Neuron (in vitro differentiated cells): ENCODE results near the gene OR51M1.
"Not testable (repeated sequence)": the region's sequence is repeated elsewhere in the genome, so short reads cannot be mapped to it uniquely, and the experiment has no call there.

ENCODE experiments used
- H2AFZ ChIP-seq: one replicate; pipeline ENCODE4 v1.6.1; 2013; ENCODE audit warnings: low read depth, mild to moderate bottlenecking, inconsistent platforms, low read length, moderate library complexity
- H3K27me3 ChIP-seq: one replicate; pipeline ENCODE4 v1.6.1; 2013; ENCODE audit warnings: low read length; ENCODE audit not compliant: insufficient read depth
- H3K36me3 ChIP-seq: one replicate; pipeline ENCODE4 v1.6.1; 2013; ENCODE audit warnings: low read length; ENCODE audit not compliant: insufficient read depth
- H3K4me1 ChIP-seq: one replicate; pipeline ENCODE4 v1.6.1; 2013; ENCODE audit warnings: low read length; ENCODE audit not compliant: insufficient read depth
- H3K4me3 ChIP-seq: 2 replicates; pipeline ENCODE4 v1.5.1; 2013; ENCODE audit warnings: mild to moderate bottlenecking, low read length, moderate library complexity
- H3K9me3 ChIP-seq: one replicate; pipeline ENCODE4 v1.6.1; 2013; ENCODE audit warnings: low read length

Gene OR51M1

DNA sequence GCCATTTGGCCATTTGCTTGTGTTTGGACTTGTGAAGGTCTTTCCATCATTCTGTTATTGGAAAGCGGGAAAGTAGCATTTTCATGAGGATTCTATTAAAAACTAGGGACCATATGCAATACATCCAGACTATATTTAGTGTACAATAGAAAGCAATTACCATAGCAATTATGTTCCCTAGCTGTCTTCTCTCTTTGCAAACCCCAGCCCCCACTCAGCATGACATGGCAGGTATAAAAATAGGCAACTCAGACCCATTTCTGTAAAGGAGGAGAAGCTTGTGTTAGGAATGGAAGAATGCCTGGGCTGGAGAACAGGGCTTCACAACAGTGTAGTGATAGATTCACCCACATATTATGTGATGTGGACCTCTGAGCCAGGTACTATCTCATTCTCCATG lies 19.9 kb upstream of the OR51M1 start:
- H3K4me1 ChIP-seq, result no peaks in the 10 kb centered on the region
- H3K36me3 ChIP-seq, result no peaks in the 10 kb centered on the region
- no peaks in the 10 kb centered on the region for H3K27me3 ChIP-seq
- H2AFZ ChIP-seq, result no peak overlapping the region
- H3K4me3 ChIP-seq, result no peak overlapping the region
- no peaks in the 10 kb centered on the region for H3K9me3 ChIP-seq

DNA sequence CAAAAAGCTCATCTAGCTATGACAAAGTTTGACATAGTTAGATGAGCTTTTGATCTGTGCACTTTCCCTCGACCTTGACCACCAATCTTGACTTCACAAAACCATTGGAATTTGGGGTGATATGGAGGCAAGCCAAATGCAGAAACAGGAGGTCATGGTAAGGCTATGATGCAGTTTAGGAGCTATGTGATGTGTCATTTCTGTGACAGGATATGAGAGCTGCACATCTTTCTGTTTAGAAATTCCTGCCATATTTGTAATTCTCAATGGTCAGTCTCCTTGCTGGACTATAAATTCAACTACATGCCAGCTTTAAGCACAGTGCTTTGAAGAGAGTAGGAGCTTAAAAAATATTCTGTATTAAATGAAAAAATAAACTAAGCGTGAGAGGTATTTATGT lies 19.4 kb upstream of the OR51M1 start:
- Histone ChIP-seq H3K9me3 (no peaks in the 10 kb centered on the region), H2AFZ (no peak overlapping the region), H3K4me1 (no peaks in the 10 kb centered on the region), H3K27me3 (no peaks in the 10 kb centered on the region), H3K36me3 (no peaks in the 10 kb centered on the region), H3K4me3 (no peak overlapping the region)

DNA sequence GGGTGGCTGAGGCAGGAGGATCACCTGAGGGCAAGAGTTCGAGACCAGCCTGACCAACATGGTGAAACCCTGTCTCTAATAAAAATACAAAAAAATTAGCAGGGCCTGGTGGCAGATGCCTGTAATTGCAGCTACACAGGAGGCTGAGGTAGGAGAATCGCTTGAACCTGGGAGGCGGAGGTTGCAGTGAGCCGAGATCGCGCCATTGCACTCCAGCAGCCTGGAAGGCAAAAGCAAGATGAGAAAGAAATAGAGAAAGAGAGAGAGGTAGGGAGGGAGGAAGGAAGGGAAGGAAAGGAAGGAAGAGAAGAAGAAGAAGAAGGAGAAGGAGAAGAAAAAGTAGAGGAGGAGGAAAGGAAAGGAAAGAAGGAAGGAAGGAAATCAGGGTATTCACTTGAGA lies 17.2 kb upstream of the OR51M1 start:
- H3K36me3 ChIP-seq, H3K4me3 ChIP-seq, H3K9me3 ChIP-seq, H3K27me3 ChIP-seq, H3K4me1 ChIP-seq, H2AFZ ChIP-seq: not testable (repeated sequence)

DNA sequence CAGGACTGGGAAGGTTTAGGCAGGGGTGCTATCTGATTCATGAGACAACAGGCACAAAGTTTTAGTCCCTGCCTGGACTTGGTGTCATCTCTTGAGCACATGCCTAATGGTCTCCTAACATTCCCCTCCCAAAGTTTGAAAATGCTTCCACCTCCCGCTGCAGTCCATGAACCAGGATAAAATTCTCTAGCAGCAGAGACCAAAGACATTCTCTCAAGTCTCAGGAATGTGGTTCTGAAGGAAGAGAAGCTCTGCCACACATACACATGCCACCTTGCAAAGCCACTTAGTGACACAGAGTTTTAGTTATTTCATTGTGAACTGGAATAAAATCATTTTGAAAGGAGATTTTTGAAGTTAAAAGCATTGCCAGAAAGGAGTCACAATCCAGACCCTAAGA lies 16.8 kb upstream of the OR51M1 start:
- Histone ChIP-seq H3K4me1 (no peaks in the 10 kb centered on the region), H3K9me3 (no peaks in the 10 kb centered on the region), H2AFZ (no peak overlapping the region), H3K4me3 (no peak overlapping the region), H3K27me3 (no peaks in the 10 kb centered on the region), H3K36me3 (no peaks in the 10 kb centered on the region)

DNA sequence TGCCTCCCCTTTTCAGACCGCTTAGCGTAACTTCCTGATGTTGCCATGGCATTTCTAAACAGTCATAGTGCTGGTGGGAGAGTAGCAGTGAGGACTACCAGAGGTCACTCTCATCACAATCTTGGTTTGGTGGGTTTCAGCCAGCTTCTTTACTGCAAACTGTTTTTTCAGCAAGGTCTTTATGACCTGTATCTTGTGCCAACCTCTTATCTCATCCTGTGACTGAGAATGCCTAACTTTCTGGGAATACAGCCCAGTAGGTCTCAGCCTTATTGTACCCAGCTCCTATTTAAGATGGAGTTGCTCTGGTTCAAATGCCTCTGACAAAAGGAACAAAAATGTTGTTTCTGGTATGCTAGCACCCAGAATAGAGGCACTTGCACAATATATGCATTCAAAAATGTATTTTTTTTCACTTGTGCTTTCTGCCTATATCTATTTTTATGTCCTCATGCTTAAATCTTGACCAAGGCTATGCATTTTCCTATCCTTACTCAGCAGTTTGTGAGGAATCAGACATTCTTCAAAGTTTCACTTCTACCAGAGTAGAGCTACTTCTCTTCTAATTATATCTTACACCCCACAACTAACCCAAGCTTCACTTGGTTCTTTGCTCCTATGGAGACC lies 16.1 kb upstream of the OR51M1 start:
- no peaks in the 10 kb centered on the region for H3K9me3 ChIP-seq
- H3K36me3 ChIP-seq, result no peaks in the 10 kb centered on the region
- no peaks in the 10 kb centered on the region for H3K4me1 ChIP-seq
- H2AFZ ChIP-seq, result no peak overlapping the region
- no peak overlapping the region for H3K4me3 ChIP-seq
- H3K27me3 ChIP-seq, result no peaks in the 10 kb centered on the region

DNA sequence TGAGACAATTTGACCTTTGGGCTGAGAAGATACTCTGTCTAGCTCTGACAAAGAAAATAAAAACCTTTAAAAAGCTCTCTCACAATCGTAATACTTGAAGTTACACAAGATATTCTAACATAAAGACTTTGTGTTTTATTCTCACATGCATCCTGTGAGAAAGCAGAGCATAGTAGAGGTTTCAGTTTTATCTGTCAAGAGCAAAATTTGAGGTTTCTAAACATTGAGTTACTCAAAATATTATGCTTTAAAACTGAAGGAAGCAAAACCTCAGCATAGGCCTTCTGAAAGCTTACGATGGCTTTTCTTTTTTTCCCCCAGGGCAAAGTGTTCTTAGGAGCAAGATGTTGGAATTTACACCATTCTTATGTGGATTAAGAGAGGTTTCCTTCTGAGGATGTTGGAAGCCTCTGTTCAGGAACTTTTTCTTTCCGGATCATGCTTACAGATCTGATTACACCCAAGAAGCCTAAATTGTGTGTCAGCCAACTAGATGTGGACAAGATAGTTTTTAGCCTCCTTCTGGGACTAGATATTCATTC lies 15.0 kb upstream of the OR51M1 start:
- Histone ChIP-seq H3K4me3 (no peak overlapping the region), H3K36me3 (no peaks in the 10 kb centered on the region), H3K9me3 (no peaks in the 10 kb centered on the region), H3K4me1 (no peaks in the 10 kb centered on the region), H2AFZ (no peak overlapping the region), H3K27me3 (no peaks in the 10 kb centered on the region)

DNA sequence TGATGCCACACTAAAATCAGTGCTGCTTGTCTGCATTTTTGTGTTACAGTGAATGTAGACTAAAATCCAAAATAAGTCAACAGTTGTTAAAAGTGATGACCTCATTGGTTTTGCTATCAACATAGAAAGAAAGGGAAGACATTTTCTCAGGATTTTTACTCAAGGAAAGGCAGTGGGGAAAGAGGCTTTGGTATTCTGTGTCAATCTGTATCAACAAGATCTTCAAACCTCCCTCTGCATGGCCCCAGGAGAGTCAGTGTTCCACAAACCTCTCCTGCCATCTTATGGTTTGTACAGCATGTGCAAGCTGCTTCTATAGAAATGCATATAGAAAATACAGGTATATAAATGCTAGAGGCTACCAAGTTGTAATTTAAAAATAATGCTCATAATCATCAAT lies 13.8 kb upstream of the OR51M1 start:
- Histone ChIP-seq H3K9me3 (no peaks in the 10 kb centered on the region), H3K4me3 (no peak overlapping the region), H3K4me1 (no peaks in the 10 kb centered on the region), H3K27me3 (no peaks in the 10 kb centered on the region), H2AFZ (no peak overlapping the region), H3K36me3 (no peaks in the 10 kb centered on the region)

DNA sequence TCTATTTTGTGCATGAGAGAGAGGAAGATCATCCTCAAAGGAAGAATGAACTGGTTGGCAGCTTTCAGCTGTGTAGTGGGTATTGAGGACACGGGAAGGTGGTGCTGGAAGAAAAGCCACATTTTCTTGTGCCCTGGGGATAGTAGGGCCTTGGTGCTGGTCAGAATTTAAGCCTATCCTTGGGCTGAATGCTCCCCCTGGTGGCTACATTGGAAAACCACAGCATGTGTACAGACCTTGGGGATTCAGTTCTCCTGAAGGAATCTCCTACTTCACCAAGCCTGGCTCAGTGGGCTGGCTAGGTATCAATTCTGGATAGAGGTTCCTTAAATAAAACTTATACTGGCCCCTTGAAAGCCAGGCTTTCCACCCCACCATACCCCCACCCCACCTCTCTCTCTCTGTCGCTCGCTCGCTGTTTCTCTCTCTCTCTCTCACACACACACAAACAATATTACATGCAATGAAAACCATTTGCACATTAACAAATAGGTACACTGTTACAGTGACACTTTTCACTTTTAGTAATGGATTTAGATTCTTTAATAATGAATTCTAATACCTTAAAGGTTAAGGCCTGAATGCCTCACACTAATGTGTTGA lies 2.8 kb upstream of the OR51M1 start:
- Histone ChIP-seq H3K4me3 (no peak overlapping the region), H3K9me3 (no peaks in the 10 kb centered on the region), H3K4me1 (no peaks in the 10 kb centered on the region), H3K36me3 (no peaks in the 10 kb centered on the region), H3K27me3 (no peaks in the 10 kb centered on the region), H2AFZ (no peak overlapping the region)

DNA sequence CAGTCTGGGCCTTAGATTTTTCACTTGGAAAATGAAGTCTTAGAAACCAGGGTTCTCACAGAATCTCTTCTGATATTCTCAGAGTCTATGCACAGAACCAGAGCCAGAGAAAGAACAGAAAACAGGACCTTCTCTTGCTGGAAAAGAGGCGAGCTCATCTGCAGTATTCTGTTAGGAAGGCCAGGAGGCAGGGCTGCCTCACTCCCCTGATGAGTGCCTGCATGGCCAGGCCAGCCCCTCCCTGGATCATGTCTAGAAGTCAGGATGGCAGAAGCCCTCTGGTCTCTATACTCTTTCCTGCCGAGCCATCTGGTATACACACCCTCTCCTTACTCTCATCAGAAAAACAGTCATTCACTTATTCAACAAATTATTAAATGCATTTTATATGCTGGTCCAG lies 723 bp downstream of the OR51M1 start:
- Histone ChIP-seq H3K9me3 (no peaks in the 10 kb centered on the region), H3K4me1 (no peaks in the 10 kb centered on the region), H3K4me3 (no peak overlapping the region)

DNA sequence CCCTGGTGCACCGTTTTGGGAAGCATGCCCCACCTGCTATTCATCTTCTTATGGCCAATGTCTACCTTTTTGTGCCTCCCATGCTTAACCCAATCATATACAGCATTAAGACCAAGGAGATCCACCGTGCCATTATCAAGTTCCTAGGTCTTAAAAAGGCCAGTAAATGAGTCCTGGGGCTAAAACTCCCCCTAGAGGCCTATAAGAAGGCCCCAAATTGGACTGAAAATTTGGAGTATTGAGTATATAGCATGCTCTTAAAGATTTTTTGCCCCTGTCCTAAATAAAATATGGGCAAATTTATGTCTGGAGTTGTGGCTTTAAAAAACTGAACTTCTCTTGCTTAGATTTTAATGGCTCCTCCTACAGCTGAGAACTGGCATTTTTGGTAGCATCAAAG lies 6.6 kb downstream of the OR51M1 start:
- Histone ChIP-seq H3K9me3 (no peaks in the 10 kb centered on the region), H3K4me1 (no peaks in the 10 kb centered on the region), H2AFZ (no peak overlapping the region), H3K27me3 (no peaks in the 10 kb centered on the region), H3K36me3 (no peaks in the 10 kb centered on the region), H3K4me3 (no peak overlapping the region)

More for the DNA sequence above, 723 bp downstream of the OR51M1 start:
- Histone ChIP-seq H3K27me3 (no peaks in the 10 kb centered on the region), H3K36me3 (no peaks in the 10 kb centered on the region), H2AFZ (no peak overlapping the region)

DNA sequence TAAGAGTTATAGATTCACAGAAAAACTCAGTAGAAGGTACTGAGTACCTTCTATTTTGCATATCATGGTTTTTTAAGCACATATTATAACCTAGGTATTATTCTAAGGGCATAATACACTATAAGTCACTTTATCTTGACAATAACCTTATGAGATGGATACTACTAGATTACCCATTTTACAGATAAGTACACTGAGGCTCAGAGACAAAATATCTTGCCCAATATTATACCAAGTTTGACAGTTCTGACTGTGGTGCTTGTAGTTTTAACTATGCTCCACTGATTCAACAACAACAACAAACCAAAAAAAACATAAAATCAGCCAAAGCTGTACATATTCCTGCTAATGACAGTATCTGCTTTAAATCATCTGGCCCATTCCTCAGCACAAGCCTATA lies 10.5 kb downstream of the OR51M1 start:
- Histone ChIP-seq H3K4me3 (no peak overlapping the region), H3K27me3 (no peaks in the 10 kb centered on the region), H3K9me3 (no peaks in the 10 kb centered on the region), H2AFZ (no peak overlapping the region), H3K36me3 (no peaks in the 10 kb centered on the region), H3K4me1 (no peaks in the 10 kb centered on the region)

DNA sequence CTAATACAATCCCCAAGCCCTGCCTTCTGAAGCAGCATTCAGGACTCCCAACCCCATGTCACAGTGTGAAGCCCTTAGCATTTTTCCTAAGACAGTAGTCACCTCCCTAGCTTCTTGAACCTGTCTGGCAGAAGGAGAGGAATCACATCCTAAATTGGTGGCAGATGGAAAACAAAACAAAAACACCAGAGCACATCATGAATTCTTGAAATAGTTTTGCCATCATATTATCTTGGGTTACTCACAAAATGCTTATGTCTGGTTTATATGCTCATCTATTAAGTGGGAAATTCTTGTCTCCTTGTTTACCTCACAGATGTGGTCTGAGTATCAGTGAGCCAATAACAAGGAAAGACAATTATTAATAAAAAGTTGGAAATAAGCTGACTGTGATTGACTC lies 15.3 kb downstream of the OR51M1 start:
- no peaks in the 10 kb centered on the region for H3K27me3 ChIP-seq
- no peaks in the 10 kb centered on the region for H3K4me1 ChIP-seq
- H3K36me3 ChIP-seq, result no peaks in the 10 kb centered on the region
- H3K4me3 ChIP-seq, result no peak overlapping the region
- H3K9me3 ChIP-seq, result no peaks in the 10 kb centered on the region
- H2AFZ ChIP-seq, result no peak overlapping the region

DNA sequence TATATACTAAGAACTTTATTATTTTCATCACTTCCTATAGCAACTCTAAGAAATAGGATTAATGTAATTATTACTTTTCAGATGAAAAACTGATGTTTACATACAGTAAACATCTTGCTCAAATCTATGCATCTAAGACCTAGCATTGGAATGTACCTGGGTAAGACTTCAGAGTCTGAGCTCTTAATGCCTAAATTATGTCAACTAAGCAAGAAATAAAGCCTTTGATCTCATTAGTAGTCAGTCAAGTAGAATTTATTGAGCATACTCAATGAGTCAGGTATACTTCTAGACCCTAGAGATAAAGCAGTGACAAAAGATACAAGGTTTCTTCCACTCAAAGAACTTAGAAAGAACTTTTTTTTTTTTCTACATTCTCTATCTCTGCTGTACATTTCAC lies 21.6 kb downstream of the OR51M1 start:
- H3K9me3 ChIP-seq, result no peaks in the 10 kb centered on the region
- no peak overlapping the region for H2AFZ ChIP-seq
- no peak overlapping the region for H3K4me3 ChIP-seq
- H3K27me3 ChIP-seq, result no peaks in the 10 kb centered on the region
- no peaks in the 10 kb centered on the region for H3K4me1 ChIP-seq
- H3K36me3 ChIP-seq, result no peaks in the 10 kb centered on the region

DNA sequence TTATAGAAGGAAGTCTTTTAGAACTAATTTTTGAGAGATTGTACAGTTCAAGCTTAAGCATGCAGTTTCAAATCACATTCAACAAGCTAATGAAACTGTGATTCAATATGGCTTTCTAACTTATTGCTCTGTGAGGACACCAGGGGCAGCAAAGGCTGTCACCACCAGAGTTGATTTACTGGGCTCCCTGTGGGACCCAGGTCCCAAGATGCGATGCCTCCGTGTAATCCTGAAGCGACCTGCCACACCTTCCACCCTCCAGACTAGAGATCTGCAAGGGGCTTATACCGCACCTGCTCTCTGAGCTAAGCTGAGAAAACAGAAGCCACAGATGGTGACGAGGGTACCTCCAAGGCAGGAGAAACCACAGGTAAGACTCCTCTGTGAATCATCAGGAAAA lies 37.4 kb downstream of the OR51M1 start:
- no peak overlapping the region for H2AFZ ChIP-seq
- H3K9me3 ChIP-seq, result no peaks in the 10 kb centered on the region
- H3K4me1 ChIP-seq, result no peaks in the 10 kb centered on the region
- no peaks in the 10 kb centered on the region for H3K36me3 ChIP-seq
- H3K4me3 ChIP-seq, result no peak overlapping the region
- no peaks in the 10 kb centered on the region for H3K27me3 ChIP-seq
